H54 (cell line): ENCODE measurements around the gene SAMD13.
A peak's percentile ranks its signal among the peaks of the same experiment; 100 is the strongest.

ENCODE experiments used
- DNase-seq: peaks from one replicate; pipeline ENCODE4 v3.0.0; 2011; ENCODE audit warnings: low spot score, mixed read lengths; ENCODE audit not compliant: insufficient read length
- FAIRE-seq: peaks from 3 replicates; lab custom pipeline; 2011; peaks lifted over from hg19 to GRCh38; lab: Jason Lieb, UNC
- POLR2A ChIP-seq: IDR thresholded peaks from 2 replicates; pipeline ENCODE4 v1.6.1; 2011; ENCODE audit warnings: low read depth, mild to moderate bottlenecking, low read length

Gene SAMD13

GRCh38 chr1:84344286-84344685 is 42.8 kb downstream of the SAMD13 start:
- TF ChIP-seq POLR2A = no peak
- peak; percentile 7 for DNase-seq
- FAIRE-seq = no peak

DNA sequence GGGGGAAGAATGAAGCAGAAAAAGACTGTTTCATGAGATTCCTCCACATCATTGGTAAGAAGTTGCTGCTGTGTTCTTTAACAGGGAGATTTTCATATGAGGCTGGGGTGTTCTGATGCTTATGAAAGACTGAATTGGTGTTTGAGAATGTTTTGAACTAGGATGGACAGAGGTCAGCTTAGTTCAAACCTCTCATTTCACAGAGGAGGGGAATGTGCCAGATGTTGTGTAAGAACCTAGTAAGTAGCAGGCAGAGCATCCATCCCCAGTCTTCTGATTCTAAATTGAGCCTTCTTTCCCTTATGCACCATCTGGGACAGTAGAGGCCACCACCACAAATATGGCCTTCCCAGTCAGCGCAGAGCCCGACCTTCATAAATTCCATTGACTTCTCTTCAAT is 43.7 kb downstream of the SAMD13 start:
- no peak for TF ChIP-seq POLR2A
- FAIRE-seq (no peak), DNase-seq (no peak)

- FAIRE-seq = no peak
- TF ChIP-seq POLR2A = no peak
- no peak for DNase-seq
Measured at GRCh38 chr1:84347271-84347931, 45.9 kb downstream of the SAMD13 start.

- no peak for TF ChIP-seq POLR2A
- DNase-seq (no peak), FAIRE-seq (no peak)
Measured at GRCh38 chr1:84347932-84348555, 46.5 kb downstream of the SAMD13 start.

DNA sequence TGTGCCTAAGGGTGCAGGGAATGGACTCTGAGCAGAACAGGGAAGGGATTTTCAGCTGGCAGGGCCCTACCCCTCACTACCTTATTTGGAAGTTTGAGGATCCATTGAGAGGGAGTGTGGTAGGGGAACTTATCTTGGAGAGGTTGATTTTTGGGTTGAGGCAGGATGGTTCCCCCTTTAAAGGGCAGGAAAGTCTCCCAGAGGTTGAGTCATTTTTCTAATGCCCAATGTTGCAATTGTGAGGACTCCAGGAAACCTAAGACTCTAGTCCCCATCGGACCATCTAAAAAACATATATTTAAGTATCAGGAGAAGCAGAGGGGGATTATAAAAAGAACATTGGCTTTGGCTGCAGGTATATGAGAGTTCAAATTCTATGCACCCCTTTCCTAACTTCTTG is 47.3 kb downstream of the SAMD13 start:
- no peak for TF ChIP-seq POLR2A
- no peak for FAIRE-seq
- no peak for DNase-seq

GRCh38 chr1:84350104-84350503 is 48.6 kb downstream of the SAMD13 start:
- DNase-seq (no peak), FAIRE-seq (no peak)
- no peak for TF ChIP-seq POLR2A

GRCh38 chr1:84350550-84350949 is 49.0 kb downstream of the SAMD13 start:
- no peak for TF ChIP-seq POLR2A
- DNase-seq (no peak), FAIRE-seq (no peak)

- DNase-seq = no peak
Measured at GRCh38 chr1:84352298-84353106, 51.0 kb downstream of the SAMD13 start.

DNA sequence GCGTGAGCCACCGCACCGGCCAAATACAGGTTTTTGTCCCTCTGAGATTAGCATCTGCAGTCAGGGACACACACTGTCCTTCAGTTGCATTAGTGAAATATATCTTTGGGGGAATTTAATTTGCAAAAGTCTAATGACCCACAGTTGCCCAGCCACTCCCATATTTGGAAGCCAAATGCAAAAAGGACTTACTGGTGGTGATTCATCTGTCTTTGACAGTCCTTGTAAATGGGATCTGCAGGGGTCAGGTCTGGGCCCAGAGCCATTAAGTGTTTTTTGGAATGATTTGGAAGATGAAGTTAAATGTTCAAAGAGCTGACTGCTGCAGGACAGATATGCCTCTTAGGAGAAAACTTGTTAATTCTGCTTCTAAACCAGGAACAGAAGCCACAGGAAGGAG is 52.2 kb downstream of the SAMD13 start:
- no peak for TF ChIP-seq POLR2A
- DNase-seq = no peak
- FAIRE-seq = peak; percentile 45

More at GRCh38 chr1:84352298-84353106, 51.0 kb downstream of the SAMD13 start:
- no peak for FAIRE-seq
- no peak for TF ChIP-seq POLR2A

DNA sequence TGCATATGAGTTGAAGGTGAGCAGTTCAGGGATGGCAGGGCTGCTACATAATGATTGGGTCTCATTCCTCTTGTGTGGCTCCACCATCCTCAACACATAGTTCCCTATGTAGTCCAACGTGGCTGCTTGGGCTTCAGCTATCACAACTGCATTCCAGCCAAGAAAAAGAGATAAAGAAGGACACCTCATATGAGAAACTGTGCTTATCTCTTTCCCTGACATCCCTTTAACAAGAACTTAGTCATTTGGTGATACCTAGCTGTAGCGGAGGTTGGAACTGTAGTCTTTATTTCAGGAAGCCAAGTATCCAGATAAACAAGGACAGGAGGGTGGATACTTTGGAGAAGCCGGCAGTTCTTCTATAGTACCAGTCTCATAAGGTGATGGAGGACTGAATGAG is 54.0 kb downstream of the SAMD13 start:
- TF ChIP-seq POLR2A = no peak
- FAIRE-seq (no peak), DNase-seq (no peak)

GRCh38 chr1:84356881-84357280 is 55.4 kb downstream of the SAMD13 start:
- no peak for DNase-seq
- FAIRE-seq = no peak

DNA sequence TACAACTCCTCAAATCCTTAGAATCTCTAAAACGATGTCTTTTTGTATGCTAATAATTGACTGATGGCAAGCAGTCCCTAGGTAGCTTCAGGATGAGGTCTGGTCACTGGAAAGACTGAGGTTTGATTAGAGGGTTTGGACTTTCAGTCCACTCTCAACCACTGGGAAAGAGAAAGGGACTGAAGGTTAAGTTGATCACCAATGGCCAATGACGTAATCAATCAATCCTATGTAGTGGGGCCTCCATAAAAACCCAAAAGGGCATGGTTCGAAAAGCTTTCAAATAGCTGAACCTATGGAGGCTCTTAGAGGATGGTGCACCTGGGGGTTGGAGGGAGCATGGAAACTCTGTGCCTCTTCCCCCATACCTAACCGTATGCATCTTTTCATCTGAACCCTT is 57.2 kb downstream of the SAMD13 start:
- no peak for TF ChIP-seq POLR2A
- FAIRE-seq = no peak
- no peak for DNase-seq

More at GRCh38 chr1:84356881-84357280, 55.4 kb downstream of the SAMD13 start:
- TF ChIP-seq POLR2A = no peak

- DNase-seq (no peak), FAIRE-seq (no peak)
- no peak for TF ChIP-seq POLR2A
Measured at GRCh38 chr1:84360316-84360715, 58.8 kb downstream of the SAMD13 start.

DNA sequence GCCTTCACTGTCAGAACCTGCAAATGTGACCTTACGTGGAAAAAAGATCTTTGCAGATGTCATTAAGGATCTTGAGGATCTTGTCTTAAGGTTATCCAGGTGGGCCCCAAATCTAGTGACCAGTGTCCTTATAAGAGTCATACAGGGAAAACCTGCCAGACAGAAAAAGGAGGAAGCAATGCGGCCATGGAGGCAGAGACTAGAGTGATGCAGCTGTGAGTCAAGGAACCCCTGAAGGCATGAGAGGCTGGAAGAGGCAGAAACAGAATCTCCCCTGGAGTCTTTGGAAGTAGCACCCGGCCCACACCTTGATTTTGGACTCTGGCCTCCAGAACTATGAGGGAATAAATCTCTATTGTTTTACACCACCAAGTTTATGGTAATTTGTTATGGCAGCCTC is 60.3 kb downstream of the SAMD13 start:
- no peak for FAIRE-seq
- DNase-seq = no peak
- no peak for TF ChIP-seq POLR2A
